ENCODE measurements around the gene SPTSSB. TPM values are rescaled to one million over a fixed set of nuclear protein-coding genes. Genes with fewer than 3 reads are reported as not detected.

The SPTSSB gene
- total and polyA plus RNA-seq, 11 donors = 0.09 to 0.58 (median 0.36) TPM; not detected in 5

GRCh38 chr3:161405836-161406235 lies 34.5 kb upstream of the SPTSSB start:
- Histone ChIP-seq H3K4me1 (peaks cover 0 to 7% (median 0%) of the 10 kb centered on the region in 12 donors), H3K9me3 (no peaks in the 10 kb centered on the region), H3K4me3 (no peak overlapping the region), H3K27me3 (no peaks in the 10 kb centered on the region), H3K36me3 (no peaks in the 10 kb centered on the region), H3K27ac (no peak overlapping the region)
- TF ChIP-seq POLR2A (IDR thresholded peaks at IDR 0.05) (no peak), CTCF (IDR thresholded peaks at IDR 0.05) (no peak)
- DNase-seq (no peak), ATAC-seq (no peak)
- WGBS, 4 donors = 84 to 88% (median 86%) methylated on average over 4 of the region's 4 CpGs
- intact Hi-C loops (cut with DNase I) = loop anchor here in 4 of 10 donors (5.0 to 10.0 kb wide), 2 partner anchors 101 to 134 kb away; no protein-coding TSS in a partner anchor

GRCh38 chr3:161405087-161405486 lies 33.8 kb upstream of the SPTSSB start:
- H3K4me1 ChIP-seq = peaks cover 0 to 7% (median 0%) of the 10 kb centered on the region in 12 donors
- TF ChIP-seq POLR2A (IDR thresholded peaks at IDR 0.05) (no peak), CTCF (IDR thresholded peaks at IDR 0.05) (no peak)
- no peaks in the 10 kb centered on the region for H3K27me3 ChIP-seq
- H3K36me3 ChIP-seq = no peaks in the 10 kb centered on the region
- ATAC-seq (no peak), DNase-seq (no peak)
- H3K9me3 ChIP-seq = no peaks in the 10 kb centered on the region
- intact Hi-C loops (cut with DNase I) = loop anchor here in 4 of 10 donors (5.0 to 10.0 kb wide), 2 partner anchors 100 to 133 kb away; no protein-coding TSS in a partner anchor
- H3K27ac ChIP-seq = no peak overlapping the region
- WGBS, 4 donors = 36 to 93% (median 90%) methylated on average over 1 of the region's 1 CpG
- no peak overlapping the region for H3K4me3 ChIP-seq

GRCh38 chr3:161403251-161403650 lies 31.9 kb upstream of the SPTSSB start:
- Histone ChIP-seq H3K4me3 (no peak overlapping the region), H3K36me3 (no peaks in the 10 kb centered on the region), H3K9me3 (peaks cover 0 to 7% (median 0%) of the 10 kb centered on the region in 12 donors), H3K4me1 (peaks cover 0 to 7% (median 0%) of the 10 kb centered on the region in 12 donors), H3K27ac (no peak overlapping the region), H3K27me3 (no peaks in the 10 kb centered on the region)
- intact Hi-C loops (cut with DNase I) = loop anchor here in 2 of 10 donors (10.0 kb wide), 1 partner anchor 98 kb away; no protein-coding TSS in a partner anchor
- no peak for ATAC-seq
- TF ChIP-seq POLR2A (IDR thresholded peaks at IDR 0.05) = no peak
- TF ChIP-seq CTCF (IDR thresholded peaks at IDR 0.05) = no peak
- no peak for DNase-seq

GRCh38 chr3:161401389-161401788 lies 30.1 kb upstream of the SPTSSB start:
- WGBS, 4 donors = 56 to 73% (median 71%) methylated on average over 2 of the region's 2 CpGs
- DNase-seq (no peak), ATAC-seq (no peak)
- no peaks in the 10 kb centered on the region for H3K27me3 ChIP-seq
- H3K4me1 ChIP-seq = peaks cover 0 to 2% (median 0%) of the 10 kb centered on the region in 12 donors
- intact Hi-C loops (cut with DNase I) = loop anchor here in 2 of 10 donors (10.0 kb wide), 1 partner anchor 97 kb away; no protein-coding TSS in a partner anchor
- H3K36me3 ChIP-seq = no peaks in the 10 kb centered on the region
- H3K4me3 ChIP-seq = no peak overlapping the region
- H3K9me3 ChIP-seq = peaks cover 0 to 7% (median 0%) of the 10 kb centered on the region in 12 donors
- TF ChIP-seq CTCF (IDR thresholded peaks at IDR 0.05) = no peak
- TF ChIP-seq POLR2A (IDR thresholded peaks at IDR 0.05) = no peak
- peak overlapping the region in 1 of 12 donors; percentile 28 for H3K27ac ChIP-seq
